Measurements from ENCODE around the gene BSND.

Gene BSND

GRCh38 chr1:54997711-54997986 lies 1.1 kb upstream of the BSND start:
- Histone ChIP-seq H3K9ac (ENCODE audit: low read length) (no peak overlapping the region), H3K79me2 (ENCODE audit: low read length) (no peaks in the 10 kb centered on the region), H3K9me3 (replicated peaks; ENCODE audit: insufficient read depth, low read length) (no peaks in the 10 kb centered on the region), H3K9me2 (replicated peaks; ENCODE audit: insufficient read depth, low read length) (no peaks in the 10 kb centered on the region), H3K4me2 (ENCODE audit: low read depth, low read length) (no peak overlapping the region), H3K4me1 (ENCODE audit: low read length) (no peaks in the 10 kb centered on the region), H3K36me3 (replicated peaks; ENCODE audit: insufficient read depth, low read length) (no peaks in the 10 kb centered on the region), H3K27me3 (replicated peaks; ENCODE audit: insufficient read depth, low read length) (no peaks in the 10 kb centered on the region; the same call in 1 of the 2 replicates), H3K27ac (ENCODE audit: low read length) (no peak overlapping the region), H2AFZ (ENCODE audit: low read length) (no peak overlapping the region), H3F3A (ENCODE audit: insufficient read depth, low read length) (no peaks in the 10 kb centered on the region), H4K20me1 (ENCODE audit: insufficient read depth, low read length) (no peaks in the 10 kb centered on the region), H3K4me3 (ENCODE audit: low read length) (no peak overlapping the region)
- TF ChIP-seq, protein P1, sequence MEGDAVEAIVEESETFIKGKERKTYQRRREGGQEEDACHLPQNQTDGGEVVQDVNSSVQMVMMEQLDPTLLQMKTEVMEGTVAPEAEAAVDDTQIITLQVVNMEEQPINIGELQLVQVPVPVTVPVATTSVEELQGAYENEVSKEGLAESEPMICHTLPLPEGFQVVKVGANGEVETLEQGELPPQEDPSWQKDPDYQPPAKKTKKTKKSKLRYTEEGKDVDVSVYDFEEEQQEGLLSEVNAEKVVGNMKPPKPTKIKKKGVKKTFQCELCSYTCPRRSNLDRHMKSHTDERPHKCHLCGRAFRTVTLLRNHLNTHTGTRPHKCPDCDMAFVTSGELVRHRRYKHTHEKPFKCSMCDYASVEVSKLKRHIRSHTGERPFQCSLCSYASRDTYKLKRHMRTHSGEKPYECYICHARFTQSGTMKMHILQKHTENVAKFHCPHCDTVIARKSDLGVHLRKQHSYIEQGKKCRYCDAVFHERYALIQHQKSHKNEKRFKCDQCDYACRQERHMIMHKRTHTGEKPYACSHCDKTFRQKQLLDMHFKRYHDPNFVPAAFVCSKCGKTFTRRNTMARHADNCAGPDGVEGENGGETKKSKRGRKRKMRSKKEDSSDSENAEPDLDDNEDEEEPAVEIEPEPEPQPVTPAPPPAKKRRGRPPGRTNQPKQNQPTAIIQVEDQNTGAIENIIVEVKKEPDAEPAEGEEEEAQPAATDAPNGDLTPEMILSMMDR (IDR thresholded peaks at IDR 0.05; ENCODE audit: low read length), result no peak
- TF ChIP-seq EZH2 (optimal IDR thresholded peaks at IDR 0.05; ENCODE audit: low read depth, low read length) (no peak), EZH2phosphoT487 (IDR thresholded peaks at IDR 0.05; ENCODE audit: low read length) (no peak)
- no peak for DNase-seq

GRCh38 chr1:54998100-54998499 lies 633 bp upstream of the BSND start:
- Histone ChIP-seq H3K9ac (ENCODE audit: low read length) (no peak overlapping the region), H3K79me2 (ENCODE audit: low read length) (no peaks in the 10 kb centered on the region), H3K9me2 (replicated peaks; ENCODE audit: insufficient read depth, low read length) (no peaks in the 10 kb centered on the region), H3K27me3 (replicated peaks; ENCODE audit: insufficient read depth, low read length) (no peaks in the 10 kb centered on the region; the same call in 1 of the 2 replicates), H4K20me1 (ENCODE audit: insufficient read depth, low read length) (no peaks in the 10 kb centered on the region), H3K9me3 (replicated peaks; ENCODE audit: insufficient read depth, low read length) (no peaks in the 10 kb centered on the region), H3K27ac (ENCODE audit: low read length) (no peak overlapping the region), H3K4me2 (ENCODE audit: low read depth, low read length) (no peak overlapping the region), H3K36me3 (replicated peaks; ENCODE audit: insufficient read depth, low read length) (no peaks in the 10 kb centered on the region), H2AFZ (ENCODE audit: low read length) (no peak overlapping the region), H3F3A (ENCODE audit: insufficient read depth, low read length) (no peaks in the 10 kb centered on the region), H3K4me1 (ENCODE audit: low read length) (no peaks in the 10 kb centered on the region), H3K4me3 (ENCODE audit: low read length) (no peak overlapping the region)
- TF ChIP-seq EZH2phosphoT487 (IDR thresholded peaks at IDR 0.05; ENCODE audit: low read length), result no peak
- no peak for TF ChIP-seq EZH2 (optimal IDR thresholded peaks at IDR 0.05; ENCODE audit: low read depth, low read length)
- TF ChIP-seq, protein P1 (IDR thresholded peaks at IDR 0.05; ENCODE audit: low read length), result no peak
- no peak for DNase-seq

DNA sequence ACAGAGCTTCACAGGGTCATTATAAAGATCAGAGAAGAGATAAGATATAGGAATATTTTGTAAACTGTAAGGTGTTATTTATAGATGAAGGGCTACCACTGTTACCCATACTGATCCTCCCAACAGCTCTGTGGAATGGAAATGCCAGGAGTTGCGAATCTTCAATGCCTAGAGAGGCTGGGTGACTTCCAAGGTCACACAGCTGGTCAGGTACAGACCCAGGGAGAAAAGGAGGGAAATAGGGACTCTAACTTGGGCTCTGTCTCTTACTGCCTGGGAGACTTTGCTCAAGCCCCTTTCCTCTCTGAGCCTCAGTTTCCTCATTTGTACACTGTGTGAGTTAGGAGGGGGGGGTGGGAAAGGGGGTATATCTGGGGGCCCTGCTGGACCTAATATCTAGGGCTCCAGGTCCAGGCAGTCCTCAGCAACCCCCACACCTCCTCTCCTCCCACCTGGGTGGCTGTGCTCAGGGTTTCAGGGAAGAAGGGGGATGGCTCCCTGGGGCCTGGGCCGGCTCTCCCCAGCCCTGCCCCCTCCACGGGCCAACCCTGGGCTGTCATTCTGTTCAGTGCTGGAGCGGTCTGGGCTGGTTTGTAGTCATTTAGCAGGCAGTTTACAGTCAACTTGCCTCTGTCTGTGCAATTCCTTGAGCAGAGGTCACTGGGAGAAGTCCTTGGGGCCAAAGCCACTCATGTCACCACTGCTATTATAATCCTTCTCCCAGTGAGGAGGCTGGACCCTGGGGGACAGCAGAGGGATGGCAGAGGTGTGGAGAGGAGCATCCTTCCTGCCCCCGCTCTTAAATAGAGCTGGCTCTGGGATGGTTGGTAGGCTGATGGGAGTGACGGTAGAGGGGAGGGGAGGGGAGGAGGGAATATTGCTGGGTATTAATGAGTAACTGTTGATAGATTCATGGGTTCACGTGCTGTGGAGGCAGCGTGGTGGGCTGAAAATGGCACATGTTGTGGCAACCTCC lies 1.7 kb downstream of the BSND start:
- Histone ChIP-seq H3F3A (ENCODE audit: insufficient read depth, low read length) (no peaks in the 10 kb centered on the region), H3K27me3 (replicated peaks; ENCODE audit: insufficient read depth, low read length) (no peaks in the 10 kb centered on the region; the same call in 1 of the 2 replicates), H2AFZ (ENCODE audit: low read length) (no peak overlapping the region), H4K20me1 (ENCODE audit: insufficient read depth, low read length) (no peaks in the 10 kb centered on the region), H3K27ac (ENCODE audit: low read length) (no peak overlapping the region), H3K36me3 (replicated peaks; ENCODE audit: insufficient read depth, low read length) (no peaks in the 10 kb centered on the region), H3K4me2 (ENCODE audit: low read depth, low read length) (no peak overlapping the region), H3K9me2 (replicated peaks; ENCODE audit: insufficient read depth, low read length) (no peaks in the 10 kb centered on the region), H3K9me3 (replicated peaks; ENCODE audit: insufficient read depth, low read length) (no peaks in the 10 kb centered on the region), H3K4me1 (ENCODE audit: low read length) (no peaks in the 10 kb centered on the region), H3K9ac (ENCODE audit: low read length) (no peak overlapping the region), H3K79me2 (ENCODE audit: low read length) (no peaks in the 10 kb centered on the region), H3K4me3 (ENCODE audit: low read length) (no peak overlapping the region)
- no peak for TF ChIP-seq EZH2phosphoT487 (IDR thresholded peaks at IDR 0.05; ENCODE audit: low read length)
- TF ChIP-seq, protein P1 (IDR thresholded peaks at IDR 0.05; ENCODE audit: low read length), result no peak
- TF ChIP-seq EZH2 (optimal IDR thresholded peaks at IDR 0.05; ENCODE audit: low read depth, low read length), result no peak
- DNase-seq, result no peak
